Measurements from ENCODE around the gene EPS8L2.
"Not testable (repeated sequence)": the region's sequence is repeated elsewhere in the genome, so short reads cannot be mapped to it uniquely, and the experiment has no call there.

The EPS8L2 gene

GRCh38 chr11:725624-726202 lies 19.7 kb downstream of the EPS8L2 start:
- DNase-seq (ENCODE audit: low read depth, low spot score), result no peak

GRCh38 chr11:726278-727220 lies 20.5 kb downstream of the EPS8L2 start:
- DNase-seq (ENCODE audit: low read depth, low spot score), result no peak

- no peak for DNase-seq (ENCODE audit: low read depth, low spot score)
Observed at GRCh38 chr11:727281-727701, 21.3 kb downstream of the EPS8L2 start.

- DNase-seq (ENCODE audit: low read depth, low spot score), result no peak
Observed at GRCh38 chr11:727859-728748, 22.1 kb downstream of the EPS8L2 start.

- DNase-seq (ENCODE audit: low read depth, low spot score), result no peak
Observed at GRCh38 chr11:728901-729491, 23.0 kb downstream of the EPS8L2 start.

GRCh38 chr11:729492-730074 lies 23.6 kb downstream of the EPS8L2 start:
- DNase-seq (ENCODE audit: low read depth, low spot score), result no peak

- DNase-seq (ENCODE audit: low read depth, low spot score), result no peak
Observed at GRCh38 chr11:733072-733471, 27.0 kb downstream of the EPS8L2 start.

GRCh38 chr11:734541-734940 lies 28.5 kb downstream of the EPS8L2 start:
- not testable (repeated sequence) for DNase-seq (ENCODE audit: low read depth, low spot score)

GRCh38 chr11:737366-737765 lies 31.3 kb downstream of the EPS8L2 start:
- DNase-seq (ENCODE audit: low read depth, low spot score), result no peak

GRCh38 chr11:737899-738298 lies 31.9 kb downstream of the EPS8L2 start:
- not testable (repeated sequence) for DNase-seq (ENCODE audit: low read depth, low spot score)

GRCh38 chr11:742156-742546 lies 36.1 kb downstream of the EPS8L2 start:
- DNase-seq (ENCODE audit: low read depth, low spot score), result no peak

GRCh38 chr11:742571-743201 lies 36.7 kb downstream of the EPS8L2 start:
- no peak for DNase-seq (ENCODE audit: low read depth, low spot score)

GRCh38 chr11:745428-745827 lies 39.4 kb downstream of the EPS8L2 start:
- no peak for DNase-seq (ENCODE audit: low read depth, low spot score)

GRCh38 chr11:746289-747157 lies 40.5 kb downstream of the EPS8L2 start:
- no peak for DNase-seq (ENCODE audit: low read depth, low spot score)

GRCh38 chr11:747158-748006 lies 41.4 kb downstream of the EPS8L2 start, which contains the start of gene TALDO1:
Gene TALDO1 (plus strand): TSS chr11:747464. CDS start chr11:747482, 18 bp downstream.
- DNase-seq (ENCODE audit: low read depth, low spot score), result no peak

GRCh38 chr11:748007-748359 lies 42.0 kb downstream of the EPS8L2 start:
- no peak for DNase-seq (ENCODE audit: low read depth, low spot score)

GRCh38 chr11:749731-750130 lies 43.7 kb downstream of the EPS8L2 start:
- DNase-seq (ENCODE audit: low read depth, low spot score), result no peak

- DNase-seq (ENCODE audit: low read depth, low spot score), result no peak
Observed at GRCh38 chr11:760236-760635, 54.2 kb downstream of the EPS8L2 start.
